Measurements from ENCODE around the gene NBEAL2.

The NBEAL2 gene

GRCh38 chr3:46970391-46971091 lies 8.9 kb upstream of the NBEAL2 start:
- TF ChIP-seq CTCF (IDR thresholded peaks at IDR 0.05): no peak

GRCh38 chr3:46971151-46971550 lies 8.3 kb upstream of the NBEAL2 start:
- TF ChIP-seq CTCF (IDR thresholded peaks at IDR 0.05): no peak

DNA sequence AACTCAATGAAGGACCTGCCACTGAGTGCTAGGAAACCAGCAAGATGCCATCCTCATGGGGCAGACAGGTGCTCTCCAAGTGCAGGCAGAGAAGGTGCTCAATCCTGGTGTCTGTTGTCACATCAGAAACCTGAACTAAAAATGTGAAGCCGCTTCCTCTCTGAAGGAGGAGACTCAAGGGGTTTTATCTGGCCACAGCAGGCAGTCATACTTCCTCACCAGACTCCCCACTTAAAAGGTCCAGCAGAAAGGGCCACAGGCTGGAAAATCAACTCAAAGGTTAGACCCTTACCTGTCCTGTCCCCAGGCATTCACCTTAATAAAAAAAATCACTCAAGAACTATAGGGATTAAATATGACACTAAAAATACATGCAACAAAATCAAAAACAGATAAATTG lies 7.7 kb upstream of the NBEAL2 start:
- no peak for TF ChIP-seq CTCF (IDR thresholded peaks at IDR 0.05)

- no peak for TF ChIP-seq CTCF (IDR thresholded peaks at IDR 0.05)
These were observed 7.1 kb upstream of the NBEAL2 start for GRCh38 chr3:46972396-46972795.

GRCh38 chr3:46974421-46975171 lies 4.9 kb upstream of the NBEAL2 start:
- TF ChIP-seq CTCF (IDR thresholded peaks at IDR 0.05): no peak

DNA sequence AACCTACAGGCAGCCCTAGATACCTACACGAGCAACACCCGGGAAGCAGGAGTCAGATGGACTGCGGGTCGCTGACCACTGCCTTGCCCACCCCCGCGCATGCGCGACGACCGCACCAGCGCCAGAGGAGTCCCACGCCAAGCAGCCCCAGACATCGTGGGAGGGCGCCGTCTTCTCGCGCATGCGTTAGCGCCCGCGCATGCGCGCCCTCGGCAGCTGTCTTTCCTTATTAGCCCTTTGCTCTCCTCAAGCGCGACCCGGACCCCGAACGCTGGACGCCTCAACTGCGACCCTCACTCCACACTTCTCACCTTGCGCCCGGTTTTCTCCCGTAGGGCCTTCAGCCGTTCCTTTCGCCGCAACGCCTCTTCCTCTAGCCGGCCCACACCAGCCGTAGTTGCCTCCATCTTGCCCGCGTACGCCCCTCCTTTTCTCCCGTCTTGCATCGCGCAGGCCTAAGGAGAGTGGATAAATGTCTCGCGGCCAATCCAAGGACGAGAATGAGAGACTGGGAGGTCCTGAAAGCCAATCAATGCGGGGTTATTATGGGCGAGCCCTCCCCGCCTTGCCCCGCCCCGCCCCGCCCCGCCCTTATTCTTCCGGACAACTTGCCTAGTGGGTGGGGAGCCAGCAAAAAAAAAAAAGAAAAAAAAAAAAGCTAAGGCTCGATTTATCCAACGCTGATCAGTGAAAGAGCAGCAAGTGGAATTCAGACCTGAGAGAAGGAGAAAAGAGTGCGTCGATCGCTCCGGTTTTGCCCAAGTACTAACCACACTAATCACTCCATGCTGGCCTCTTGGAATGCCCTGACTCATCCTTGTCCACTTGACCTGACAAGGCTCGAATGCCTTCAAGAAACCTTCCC lies 2.9 kb upstream of the NBEAL2 start, which contains the start of gene CCDC12:
CCDC12 (minus strand) TSS at position 420 of the 865 bp plus-strand sequence; CDS start at position 407, 13 bp downstream.
- no peak for TF ChIP-seq CTCF (IDR thresholded peaks at IDR 0.05)

DNA sequence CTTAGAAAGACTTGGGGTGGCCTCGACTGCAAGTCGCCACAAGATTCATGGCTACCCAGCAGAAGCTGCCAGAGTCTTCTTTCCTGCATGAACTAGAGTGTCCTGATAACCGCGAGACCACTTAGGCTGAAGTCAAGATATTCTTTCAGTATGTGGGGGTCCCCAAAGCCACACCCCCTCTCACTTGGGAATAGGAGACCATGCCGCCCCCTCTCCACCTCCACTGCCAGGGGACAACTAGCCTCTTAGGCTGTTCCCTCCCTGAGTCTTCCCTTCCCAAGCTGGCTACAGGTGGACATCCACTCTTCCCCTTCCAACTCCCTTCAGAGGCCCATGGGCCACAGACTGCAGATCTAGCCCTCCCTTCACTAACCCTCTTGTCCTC lies 1.7 kb upstream of the NBEAL2 start:
- no peak for TF ChIP-seq CTCF (IDR thresholded peaks at IDR 0.05)

Data from LNCAP (cell line).